ENCODE measurements around the gene KAT2B. TPM values are rescaled to one million over a fixed set of nuclear protein-coding genes. Genes with fewer than 3 reads are reported as not detected.
"Not testable (repeated sequence)": the region's sequence is repeated elsewhere in the genome, so short reads cannot be mapped to it uniquely, and the experiment has no call there.

The KAT2B gene
- total and polyA plus RNA-seq, 12 donors, result 11.4 to 104 (median 85.2) TPM

- H3K9me3 ChIP-seq, result no peaks in the 10 kb centered on the region
- intact Hi-C loops (cut with DNase I), result no loop called here
- no peaks in the 10 kb centered on the region for H3K36me3 ChIP-seq
- H3K4me3 ChIP-seq, result no peak overlapping the region
- peak overlapping the region in 1 of 10 donors; percentile 38 for H3K27ac ChIP-seq
- H3K27me3 ChIP-seq, result no peaks in the 10 kb centered on the region
- ATAC-seq, result no peak
- 83 to 88% methylated on average over 4 of the region's 4 CpGs for WGBS, 2 donors
- TF ChIP-seq, protein P1, sequence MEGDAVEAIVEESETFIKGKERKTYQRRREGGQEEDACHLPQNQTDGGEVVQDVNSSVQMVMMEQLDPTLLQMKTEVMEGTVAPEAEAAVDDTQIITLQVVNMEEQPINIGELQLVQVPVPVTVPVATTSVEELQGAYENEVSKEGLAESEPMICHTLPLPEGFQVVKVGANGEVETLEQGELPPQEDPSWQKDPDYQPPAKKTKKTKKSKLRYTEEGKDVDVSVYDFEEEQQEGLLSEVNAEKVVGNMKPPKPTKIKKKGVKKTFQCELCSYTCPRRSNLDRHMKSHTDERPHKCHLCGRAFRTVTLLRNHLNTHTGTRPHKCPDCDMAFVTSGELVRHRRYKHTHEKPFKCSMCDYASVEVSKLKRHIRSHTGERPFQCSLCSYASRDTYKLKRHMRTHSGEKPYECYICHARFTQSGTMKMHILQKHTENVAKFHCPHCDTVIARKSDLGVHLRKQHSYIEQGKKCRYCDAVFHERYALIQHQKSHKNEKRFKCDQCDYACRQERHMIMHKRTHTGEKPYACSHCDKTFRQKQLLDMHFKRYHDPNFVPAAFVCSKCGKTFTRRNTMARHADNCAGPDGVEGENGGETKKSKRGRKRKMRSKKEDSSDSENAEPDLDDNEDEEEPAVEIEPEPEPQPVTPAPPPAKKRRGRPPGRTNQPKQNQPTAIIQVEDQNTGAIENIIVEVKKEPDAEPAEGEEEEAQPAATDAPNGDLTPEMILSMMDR (IDR thresholded peaks at IDR 0.05), result no peak
- H3K4me1 ChIP-seq, result peaks cover 0 to 38% (median 21%) of the 10 kb centered on the region in 9 donors
- no peak for DNase-seq
Measured at GRCh38 chr3:20027136-20027535, 13.1 kb upstream of the KAT2B start.

GRCh38 chr3:20028905-20029331 lies 11.3 kb upstream of the KAT2B start:
- Histone ChIP-seq H3K4me1 (peaks cover 0 to 24% (median 10%) of the 10 kb centered on the region in 9 donors), H3K4me3 (no peak overlapping the region), H3K27me3 (no peaks in the 10 kb centered on the region), H3K9me3 (no peaks in the 10 kb centered on the region), H3K36me3 (no peaks in the 10 kb centered on the region), H3K27ac (no peak overlapping the region)
- 93% methylated on average over 7 of the region's 7 CpGs for WGBS, 2 donors
- DNase-seq (no peak), ATAC-seq (no peak)
- intact Hi-C loops (cut with DNase I), result no loop called here
- TF ChIP-seq, protein P1 (IDR thresholded peaks at IDR 0.05), result no peak

DNA sequence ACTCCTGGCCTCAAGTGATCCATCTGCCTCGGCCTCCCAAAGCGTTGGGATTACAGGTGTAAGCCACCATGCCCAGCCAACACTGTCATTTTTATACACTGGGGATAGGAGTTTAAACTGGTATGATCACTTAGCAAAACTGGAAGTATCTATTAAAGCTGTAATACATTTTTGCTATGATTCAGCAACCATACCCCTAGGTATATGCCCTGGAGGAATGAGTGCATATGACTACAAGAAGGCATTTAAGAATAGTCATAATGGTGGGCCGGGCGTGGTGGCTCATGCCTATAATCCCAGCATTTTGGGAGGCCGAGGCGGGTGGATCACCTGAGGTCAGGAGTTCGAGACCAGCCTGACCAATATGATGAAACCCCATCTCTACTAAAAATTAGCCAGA lies 8.3 kb upstream of the KAT2B start:
- H3K4me3 ChIP-seq, ATAC-seq, DNase-seq, H3K27me3 ChIP-seq, H3K36me3 ChIP-seq, H3K27ac ChIP-seq, H3K9me3 ChIP-seq: not testable (repeated sequence)
- 94 to 97% methylated on average over 7 of the region's 7 CpGs for WGBS, 2 donors
- peaks cover 0 to 11% (median 0%) of the 10 kb centered on the region in 9 donors for H3K4me1 ChIP-seq
- intact Hi-C loops (cut with DNase I), result loop anchor here in 4 of 10 donors (10.0 kb wide), 4 partner anchors 47 to 87 kb away; partner anchors contain the start of gene RAB5A (in 1 of the 4)

DNA sequence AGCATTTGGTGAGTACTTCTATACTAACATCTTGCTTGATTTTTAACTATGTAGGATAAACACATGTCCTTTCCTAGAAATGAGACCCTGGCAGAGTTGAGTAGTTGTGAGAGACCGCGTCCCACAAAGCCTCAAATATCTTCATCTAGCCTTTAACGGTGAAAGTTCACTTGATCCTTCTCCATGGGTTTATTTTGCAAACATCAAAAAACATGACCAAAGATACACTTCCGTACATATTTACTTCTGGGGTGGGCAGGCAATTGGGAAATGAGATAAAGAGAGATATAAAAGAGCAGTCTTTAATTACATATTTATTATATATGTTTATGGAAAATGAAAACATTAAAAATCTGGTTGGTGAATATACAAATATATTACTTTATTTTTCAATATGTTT lies 5.2 kb upstream of the KAT2B start:
- intact Hi-C loops (cut with DNase I), result loop anchor here in 6 of 10 donors (5.0 to 10.0 kb wide), 6 partner anchors 50 to 152 kb away; partner anchors contain the start of genes RAB5A (in 1 of the 6) and SGO1 (in 1 of the 6)

More for the DNA sequence above, 5.2 kb upstream of the KAT2B start:
- no peak overlapping the region for H3K4me3 ChIP-seq
- peaks cover 0 to 17% (median 10%) of the 10 kb centered on the region in 9 donors for H3K4me1 ChIP-seq
- no peak for DNase-seq
- TF ChIP-seq, protein P1 (IDR thresholded peaks at IDR 0.05), result no peak
- no peak overlapping the region for H3K27ac ChIP-seq
- no peak for ATAC-seq
- H3K36me3 ChIP-seq, result no peaks in the 10 kb centered on the region
- no peaks in the 10 kb centered on the region for H3K9me3 ChIP-seq
- 95 to 97% methylated on average over 4 of the region's 4 CpGs for WGBS, 2 donors
- no peaks in the 10 kb centered on the region for H3K27me3 ChIP-seq
